ENCODE results near the gene NPAS2.

DNA sequence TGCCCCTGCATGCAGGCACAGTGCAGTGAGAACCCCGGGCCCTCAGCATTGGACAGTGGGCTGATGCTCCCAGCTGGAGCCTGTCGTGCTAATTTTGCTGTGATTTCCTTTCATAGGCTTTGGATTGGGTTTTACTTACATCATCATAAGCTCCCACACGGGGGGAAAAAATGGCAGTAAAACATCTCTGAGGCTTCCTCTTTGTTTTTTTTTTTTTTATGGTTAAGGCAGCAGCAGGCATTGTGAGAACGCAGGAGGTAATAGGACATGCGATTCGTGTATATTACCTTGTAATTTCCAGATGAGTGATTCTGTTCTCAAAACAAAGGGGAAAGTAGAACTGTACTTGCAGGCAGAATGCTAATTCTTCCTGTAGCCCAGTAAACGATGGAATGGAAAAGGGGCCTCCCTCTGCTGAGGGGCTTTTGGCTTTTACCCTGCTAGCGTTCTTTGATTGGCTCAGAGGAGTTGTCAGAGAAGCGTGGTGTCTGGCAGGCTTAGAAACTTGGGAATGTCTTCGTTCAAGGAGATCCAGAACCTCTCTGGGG, 89.7 kb downstream of the NPAS2 start:
- TF ChIP-seq, protein P1, sequence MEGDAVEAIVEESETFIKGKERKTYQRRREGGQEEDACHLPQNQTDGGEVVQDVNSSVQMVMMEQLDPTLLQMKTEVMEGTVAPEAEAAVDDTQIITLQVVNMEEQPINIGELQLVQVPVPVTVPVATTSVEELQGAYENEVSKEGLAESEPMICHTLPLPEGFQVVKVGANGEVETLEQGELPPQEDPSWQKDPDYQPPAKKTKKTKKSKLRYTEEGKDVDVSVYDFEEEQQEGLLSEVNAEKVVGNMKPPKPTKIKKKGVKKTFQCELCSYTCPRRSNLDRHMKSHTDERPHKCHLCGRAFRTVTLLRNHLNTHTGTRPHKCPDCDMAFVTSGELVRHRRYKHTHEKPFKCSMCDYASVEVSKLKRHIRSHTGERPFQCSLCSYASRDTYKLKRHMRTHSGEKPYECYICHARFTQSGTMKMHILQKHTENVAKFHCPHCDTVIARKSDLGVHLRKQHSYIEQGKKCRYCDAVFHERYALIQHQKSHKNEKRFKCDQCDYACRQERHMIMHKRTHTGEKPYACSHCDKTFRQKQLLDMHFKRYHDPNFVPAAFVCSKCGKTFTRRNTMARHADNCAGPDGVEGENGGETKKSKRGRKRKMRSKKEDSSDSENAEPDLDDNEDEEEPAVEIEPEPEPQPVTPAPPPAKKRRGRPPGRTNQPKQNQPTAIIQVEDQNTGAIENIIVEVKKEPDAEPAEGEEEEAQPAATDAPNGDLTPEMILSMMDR (IDR thresholded peaks at IDR 0.05), result no peak
- TF ChIP-seq EP300 (IDR thresholded peaks at IDR 0.05) (no peak), POLR2A (IDR thresholded peaks at IDR 0.05) (no peak)

All from upper lobe of left lung (tissue), 4 donors.